Measurements from ENCODE around the gene PPP1R3F. TPM values are rescaled to one million over a fixed set of nuclear protein-coding genes. Genes with fewer than 3 reads are reported as not detected.

Gene PPP1R3F
- total RNA-seq, 2 experiments from 2014 or later, result 5.1 to 5.3 TPM

- Histone ChIP-seq H3K79me2 (ENCODE audit: insufficient read depth, low read depth, low read length) (no peaks in the 10 kb centered on the region), H3K9me2 (ENCODE audit: insufficient read depth, low read length) (no peaks in the 10 kb centered on the region), H3K4me1 (ENCODE audit: insufficient read depth, low read length, poor library complexity, severe bottlenecking) (no peaks in the 10 kb centered on the region), H2AFZ (ENCODE audit: low read length) (no peak overlapping the region), H3K4me3 (ENCODE audit: low read depth, low read length, poor library complexity, severe bottlenecking) (no peak overlapping the region), H3K27ac (ENCODE audit: low read depth, low read length, poor library complexity, severe bottlenecking) (no peak overlapping the region), H3K36me3 (ENCODE audit: insufficient read depth, low read length) (no peaks in the 10 kb centered on the region), H3K9me3 (ENCODE audit: low read length) (no peaks in the 10 kb centered on the region), H4K20me1 (ENCODE audit: insufficient read depth, low read length) (no peaks in the 10 kb centered on the region), H3K4me2 (ENCODE audit: low read length) (no peak overlapping the region)
- no peak for DNase-seq (ENCODE audit: low spot score)
- BruUV-seq (replicated peaks), result no TSS peak
- no peak for TF ChIP-seq CTCF (conservative IDR thresholded peaks at IDR 0.05; ENCODE audit: low read length)
- no peak for TF ChIP-seq EZH2phosphoT487 (IDR thresholded peaks at IDR 0.05; ENCODE audit: borderline replicate concordance, low read depth, low read length)
- POLR2A ChIA-PET, result no interaction called here
- CTCF ChIA-PET (ENCODE audit: unreplicated experiment), result no interaction called here
- intact Hi-C loops (cut with micrococcal nuclease; ENCODE audit: unreplicated experiment), result no loop called here
These were observed 32.5 kb upstream of the PPP1R3F start for GRCh38 chrX:49237060-49237459.

- ChIA-PET CTCF (ENCODE audit: unreplicated experiment) (no interaction called here), POLR2A (no interaction called here)
- H3K36me3 ChIP-seq (ENCODE audit: insufficient read depth, low read length), result no peaks in the 10 kb centered on the region
- H3K79me2 ChIP-seq (ENCODE audit: insufficient read depth, low read depth, low read length), result no peaks in the 10 kb centered on the region
- no peak overlapping the region for H2AFZ ChIP-seq (ENCODE audit: low read length)
- no peaks in the 10 kb centered on the region for H3K9me3 ChIP-seq (ENCODE audit: low read length)
- no peak overlapping the region for H3K4me3 ChIP-seq (ENCODE audit: low read depth, low read length, poor library complexity, severe bottlenecking)
- DNase-seq (ENCODE audit: low spot score), result no peak
- no peaks in the 10 kb centered on the region for H4K20me1 ChIP-seq (ENCODE audit: insufficient read depth, low read length)
- H3K9me2 ChIP-seq (ENCODE audit: insufficient read depth, low read length), result no peaks in the 10 kb centered on the region
- H3K4me2 ChIP-seq (ENCODE audit: low read length), result no peak overlapping the region
- TF ChIP-seq EZH2phosphoT487 (IDR thresholded peaks at IDR 0.05; ENCODE audit: borderline replicate concordance, low read depth, low read length), result no peak
- no peak for TF ChIP-seq CTCF (conservative IDR thresholded peaks at IDR 0.05; ENCODE audit: low read length)
- no peaks in the 10 kb centered on the region for H3K4me1 ChIP-seq (ENCODE audit: insufficient read depth, low read length, poor library complexity, severe bottlenecking)
- intact Hi-C loops (cut with micrococcal nuclease; ENCODE audit: unreplicated experiment), result no loop called here
- H3K27ac ChIP-seq (ENCODE audit: low read depth, low read length, poor library complexity, severe bottlenecking), result no peak overlapping the region
- BruUV-seq (replicated peaks), result no TSS peak
These were observed 30.9 kb upstream of the PPP1R3F start for GRCh38 chrX:49238735-49239134.

- no peaks in the 10 kb centered on the region for H3K9me2 ChIP-seq (ENCODE audit: insufficient read depth, low read length)
- no peak overlapping the region for H2AFZ ChIP-seq (ENCODE audit: low read length)
- no TSS peak for BruUV-seq (replicated peaks)
- no peaks in the 10 kb centered on the region for H3K9me3 ChIP-seq (ENCODE audit: low read length)
- no peaks in the 10 kb centered on the region for H3K4me1 ChIP-seq (ENCODE audit: insufficient read depth, low read length, poor library complexity, severe bottlenecking)
- POLR2A ChIA-PET, result no interaction called here
- CTCF ChIA-PET (ENCODE audit: unreplicated experiment), result no interaction called here
- H3K4me3 ChIP-seq (ENCODE audit: low read depth, low read length, poor library complexity, severe bottlenecking), result no peak overlapping the region
- no peak overlapping the region for H3K4me2 ChIP-seq (ENCODE audit: low read length)
- H3K79me2 ChIP-seq (ENCODE audit: insufficient read depth, low read depth, low read length), result no peaks in the 10 kb centered on the region
- no peaks in the 10 kb centered on the region for H3K36me3 ChIP-seq (ENCODE audit: insufficient read depth, low read length)
- DNase-seq (ENCODE audit: low spot score), result no peak
- no peaks in the 10 kb centered on the region for H4K20me1 ChIP-seq (ENCODE audit: insufficient read depth, low read length)
- no peak overlapping the region for H3K27ac ChIP-seq (ENCODE audit: low read depth, low read length, poor library complexity, severe bottlenecking)
- TF ChIP-seq EZH2phosphoT487 (IDR thresholded peaks at IDR 0.05; ENCODE audit: borderline replicate concordance, low read depth, low read length) (no peak), CTCF (conservative IDR thresholded peaks at IDR 0.05; ENCODE audit: low read length) (no peak)
- intact Hi-C loops (cut with micrococcal nuclease; ENCODE audit: unreplicated experiment), result no loop called here
These were observed 27.0 kb upstream of the PPP1R3F start for GRCh38 chrX:49242545-49243066.

Measured in OCI-LY7 (cell line).